DND-41 (cell line): ENCODE results near the gene WDR38.

Experiments used
- ATAC-seq: fragments of 200-7000 bp; cut with Tn5 transposase; 3 replicates; pipeline ENCODE4 v1.9.1; 2021; ENCODE audit warnings: low read depth; ENCODE audit not compliant: insufficient read depth
- DNase-seq: peaks from one replicate; pipeline ENCODE4 v3.0.0-alpha.2; 2020
- H2AFZ ChIP-seq: 2 replicates; pipeline ENCODE4 v1.6.0; 2012; ENCODE audit warnings: low read depth, low read length
- H3K27ac ChIP-seq: 2 replicates; pipeline ENCODE4 v1.5.1; 2012; ENCODE audit warnings: low read length, inconsistent platforms
- H3K27me3 ChIP-seq: fragments of 200-600 bp; sonication (generic); 2 replicates; pipeline ENCODE4 v1.6.0; 2012; ENCODE audit warnings: low read length, mild to moderate bottlenecking, inconsistent platforms; ENCODE audit not compliant: insufficient read depth, poor library complexity
- H3K36me3 ChIP-seq: 2 replicates; pipeline ENCODE4 v1.5.1; 2012; ENCODE audit warnings: low read length, inconsistent platforms; ENCODE audit not compliant: insufficient read depth
- H3K4me1 ChIP-seq: 2 replicates; pipeline ENCODE4 v1.5.1; 2012; ENCODE audit warnings: mild to moderate bottlenecking, low read length; ENCODE audit not compliant: insufficient read depth
- H3K4me2 ChIP-seq: 2 replicates; pipeline ENCODE4 v1.6.0; 2012; ENCODE audit warnings: mild to moderate bottlenecking, moderate library complexity, low read length, inconsistent platforms; ENCODE audit not compliant: insufficient read depth
- H3K4me3 ChIP-seq, 2 experiments: fragments of 200-600 bp in 1 of 2; shearing (Covaris generic) in 1 of 2; 2 replicates each; pipeline ENCODE4 v1.5.1; 2012 to 2016; ENCODE audit warnings: inconsistent platforms in 2 of 2, low read length in 2 of 2, mild to moderate bottlenecking in 2 of 2, low read depth in 1 of 2, moderate library complexity in 1 of 2
- H3K79me2 ChIP-seq: 2 replicates; pipeline ENCODE4 v1.6.0; 2012; ENCODE audit warnings: low read length, inconsistent platforms; ENCODE audit not compliant: insufficient read depth
- H3K9ac ChIP-seq: 2 replicates; pipeline ENCODE4 v1.6.0; 2012; ENCODE audit warnings: low read depth, mild to moderate bottlenecking, inconsistent platforms, low read length, moderate library complexity
- H3K9me3 ChIP-seq: 2 replicates; pipeline ENCODE4 v1.5.1; 2012; ENCODE audit warnings: low read length, moderate library complexity, mild to moderate bottlenecking, inconsistent platforms; ENCODE audit not compliant: insufficient read depth, severe bottlenecking
- H4K20me1 ChIP-seq: 2 replicates; pipeline ENCODE4 v1.6.0; 2012; ENCODE audit warnings: low read length; ENCODE audit not compliant: insufficient read depth
- EZH2 ChIP-seq: IDR thresholded peaks from 3 replicates; pipeline ENCODE4 v1.6.1; 2012; ENCODE audit warnings: borderline replicate concordance, low read depth, mild to moderate bottlenecking, moderate library complexity, low read length, inconsistent platforms; ENCODE audit not compliant: severe bottlenecking
- TF ChIP-seq, protein P1 (sequence below): IDR thresholded peaks from 2 replicates; pipeline ENCODE4 v1.5.1; 2012; ENCODE audit warnings: borderline replicate concordance, low read length, moderate library complexity, mild to moderate bottlenecking; ENCODE audit not compliant: poor library complexity, severe bottlenecking; ENCODE audit errors: extremely low read depth

Gene WDR38

GRCh38 chr9:124854161-124854560 is 901 bp downstream of the WDR38 start:
- peaks cover 39% of the 10 kb centered on the region for H4K20me1 ChIP-seq
- H3K4me2 ChIP-seq = no peak overlapping the region
- peaks cover 22% of the 10 kb centered on the region for H3K4me1 ChIP-seq
- no peak overlapping the region for H3K4me3 ChIP-seq
- ATAC-seq (no peak), DNase-seq (no peak)
- peaks cover 6% of the 10 kb centered on the region; the same call in 1 of the 2 replicates for H3K79me2 ChIP-seq
- H2AFZ ChIP-seq = no peak overlapping the region
- H3K27me3 ChIP-seq = no peaks in the 10 kb centered on the region
- H3K9me3 ChIP-seq = no peaks in the 10 kb centered on the region
- H3K36me3 ChIP-seq = peaks cover 31% of the 10 kb centered on the region
- H3K27ac ChIP-seq = no peak overlapping the region
- TF ChIP-seq, protein P1, sequence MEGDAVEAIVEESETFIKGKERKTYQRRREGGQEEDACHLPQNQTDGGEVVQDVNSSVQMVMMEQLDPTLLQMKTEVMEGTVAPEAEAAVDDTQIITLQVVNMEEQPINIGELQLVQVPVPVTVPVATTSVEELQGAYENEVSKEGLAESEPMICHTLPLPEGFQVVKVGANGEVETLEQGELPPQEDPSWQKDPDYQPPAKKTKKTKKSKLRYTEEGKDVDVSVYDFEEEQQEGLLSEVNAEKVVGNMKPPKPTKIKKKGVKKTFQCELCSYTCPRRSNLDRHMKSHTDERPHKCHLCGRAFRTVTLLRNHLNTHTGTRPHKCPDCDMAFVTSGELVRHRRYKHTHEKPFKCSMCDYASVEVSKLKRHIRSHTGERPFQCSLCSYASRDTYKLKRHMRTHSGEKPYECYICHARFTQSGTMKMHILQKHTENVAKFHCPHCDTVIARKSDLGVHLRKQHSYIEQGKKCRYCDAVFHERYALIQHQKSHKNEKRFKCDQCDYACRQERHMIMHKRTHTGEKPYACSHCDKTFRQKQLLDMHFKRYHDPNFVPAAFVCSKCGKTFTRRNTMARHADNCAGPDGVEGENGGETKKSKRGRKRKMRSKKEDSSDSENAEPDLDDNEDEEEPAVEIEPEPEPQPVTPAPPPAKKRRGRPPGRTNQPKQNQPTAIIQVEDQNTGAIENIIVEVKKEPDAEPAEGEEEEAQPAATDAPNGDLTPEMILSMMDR = no peak
- no peak for TF ChIP-seq EZH2
- no peak overlapping the region for H3K9ac ChIP-seq

DNA sequence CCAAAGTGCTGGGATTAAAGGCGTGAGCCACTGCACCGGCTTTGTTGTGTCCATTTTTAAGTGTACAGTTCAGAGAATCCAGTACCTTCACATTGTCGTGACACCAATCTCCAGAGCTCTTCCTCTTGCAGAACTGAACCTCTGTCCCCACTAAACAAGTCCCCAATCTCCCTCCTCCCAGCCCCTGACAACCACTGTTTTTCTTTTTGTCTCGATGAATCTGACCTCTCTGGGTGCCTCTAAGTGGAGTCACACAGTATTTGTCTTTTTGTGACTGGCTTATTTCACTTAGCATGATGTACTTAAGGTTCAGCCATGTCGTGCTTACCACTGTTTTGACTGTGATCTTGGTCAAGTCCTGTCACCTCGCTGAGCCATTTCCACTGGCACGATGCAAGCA is 1.6 kb downstream of the WDR38 start:
- Histone ChIP-seq H3K9ac (no peak overlapping the region), H3K4me3 (no peak overlapping the region), H3K36me3 (peaks cover 37% of the 10 kb centered on the region), H3K4me1 (peaks cover 28% of the 10 kb centered on the region), H3K4me2 (no peak overlapping the region), H4K20me1 (peaks cover 45% of the 10 kb centered on the region), H3K27ac (no peak overlapping the region), H3K9me3 (no peaks in the 10 kb centered on the region), H3K27me3 (no peaks in the 10 kb centered on the region), H3K79me2 (peaks cover 13% of the 10 kb centered on the region), H2AFZ (no peak overlapping the region)
- DNase-seq (no peak), ATAC-seq (no peak)
- TF ChIP-seq EZH2 = no peak
- TF ChIP-seq, protein P1 = no peak

- TF ChIP-seq, protein P1 = no peak
- TF ChIP-seq EZH2 = no peak
- Histone ChIP-seq H3K27me3 (no peaks in the 10 kb centered on the region), H4K20me1 (peaks cover 53% of the 10 kb centered on the region)
Observed at GRCh38 chr9:124855566-124855943, 2.3 kb downstream of the WDR38 start.

More at GRCh38 chr9:124855566-124855943, 2.3 kb downstream of the WDR38 start:
- Histone ChIP-seq H2AFZ (no peak overlapping the region), H3K4me2 (no peak overlapping the region), H3K4me1 (peaks cover 35% of the 10 kb centered on the region), H3K27ac (no peak overlapping the region), H3K9ac (no peak overlapping the region), H3K4me3 (no peak overlapping the region), H3K9me3 (no peaks in the 10 kb centered on the region), H3K79me2 (peaks cover 20% of the 10 kb centered on the region), H3K36me3 (peaks cover 45% of the 10 kb centered on the region)
- no peak for DNase-seq
- ATAC-seq = no peak
